HG02981 (cell line): ENCODE measurements around the gene TSNAX.
A peak's percentile ranks its signal among the peaks of the same experiment; 100 is the strongest.
"Not testable (repeated sequence)": the region's sequence is repeated elsewhere in the genome, so short reads cannot be mapped to it uniquely, and the experiment has no call there.

Experiments
- ATAC-seq: cut with Tn5 transposase; IDR thresholded peaks from one replicate; pipeline ENCODE4 v1.9.1; 2021; ENCODE audit warnings: mild to moderate bottlenecking, moderate library complexity; ENCODE audit not compliant: unreplicated experiment

The TSNAX gene

GRCh38 chr1:231561647-231562383 lies 33.3 kb downstream of the TSNAX start:
- ATAC-seq: no peak

- no peak for ATAC-seq
Observed at GRCh38 chr1:231563247-231563646, 34.8 kb downstream of the TSNAX start.

DNA sequence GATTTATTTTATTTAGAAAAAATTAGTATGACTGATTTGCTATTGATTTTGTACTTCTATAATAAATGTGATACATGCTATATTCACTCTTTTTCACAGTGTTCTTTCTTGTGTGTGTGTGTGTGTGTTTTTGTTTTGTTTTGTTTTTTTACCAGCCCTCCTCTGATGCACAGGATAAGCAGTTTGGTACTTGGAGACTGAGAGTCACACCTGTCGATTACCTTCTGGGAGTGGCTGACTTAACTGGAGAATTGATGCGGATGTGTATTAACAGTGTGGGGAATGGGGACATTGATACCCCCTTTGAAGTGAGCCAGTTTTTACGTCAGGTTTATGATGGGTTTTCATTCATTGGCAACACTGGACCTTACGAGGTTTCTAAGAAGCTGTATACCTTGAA lies 35.9 kb downstream of the TSNAX start:
- ATAC-seq: no peak

GRCh38 chr1:231566496-231566895 lies 38.0 kb downstream of the TSNAX start:
- no peak for ATAC-seq

DNA sequence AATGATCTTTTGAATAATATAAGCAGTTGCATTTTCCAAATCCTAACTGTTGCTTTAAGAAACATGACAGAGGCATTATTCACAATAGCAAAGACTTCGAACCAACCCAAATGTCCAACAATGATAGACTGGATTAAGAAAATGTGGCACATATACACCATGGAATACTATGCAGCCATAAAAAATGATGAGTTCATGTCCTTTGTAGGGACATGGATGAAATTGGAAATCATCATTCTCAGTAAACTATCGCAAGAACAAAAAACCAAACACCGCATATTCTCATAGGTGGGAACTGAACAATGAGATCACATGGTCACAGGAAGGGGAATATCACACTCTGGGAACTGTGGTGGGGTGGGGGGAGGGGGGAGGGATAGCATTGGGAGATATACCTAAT lies 41.8 kb downstream of the TSNAX start:
- ATAC-seq: not testable (repeated sequence)

DNA sequence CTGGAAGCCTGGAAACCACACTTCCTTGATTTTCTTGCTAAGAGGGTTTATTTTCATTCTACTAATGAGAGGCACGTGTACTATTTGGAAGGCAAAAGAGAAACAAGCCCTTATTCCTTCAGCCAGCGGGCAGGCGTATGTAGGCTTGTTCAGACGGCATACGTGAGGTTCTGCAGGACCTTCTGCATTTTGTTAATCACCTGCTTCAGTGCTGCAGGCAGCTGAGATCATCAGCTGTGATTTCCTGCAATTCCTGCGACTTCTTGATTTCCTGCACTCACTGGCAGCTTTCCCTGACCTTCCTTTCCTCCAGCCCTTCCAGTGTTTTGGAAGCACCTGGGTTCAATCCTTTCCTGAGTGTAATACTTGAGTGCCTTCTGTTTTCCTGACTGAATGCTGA lies 43.4 kb downstream of the TSNAX start:
- no peak for ATAC-seq

- no peak for ATAC-seq
Observed at GRCh38 chr1:231575472-231575871, 47.0 kb downstream of the TSNAX start.

- ATAC-seq: no peak
Observed at GRCh38 chr1:231576804-231577718, 48.6 kb downstream of the TSNAX start.

- no peak for ATAC-seq
Observed at GRCh38 chr1:231580874-231581273, 52.4 kb downstream of the TSNAX start.

GRCh38 chr1:231581859-231582258 lies 53.4 kb downstream of the TSNAX start:
- no peak for ATAC-seq

GRCh38 chr1:231583376-231583775 lies 54.9 kb downstream of the TSNAX start:
- no peak for ATAC-seq

- no peak for ATAC-seq
Observed at GRCh38 chr1:231584117-231584516, 55.6 kb downstream of the TSNAX start.

DNA sequence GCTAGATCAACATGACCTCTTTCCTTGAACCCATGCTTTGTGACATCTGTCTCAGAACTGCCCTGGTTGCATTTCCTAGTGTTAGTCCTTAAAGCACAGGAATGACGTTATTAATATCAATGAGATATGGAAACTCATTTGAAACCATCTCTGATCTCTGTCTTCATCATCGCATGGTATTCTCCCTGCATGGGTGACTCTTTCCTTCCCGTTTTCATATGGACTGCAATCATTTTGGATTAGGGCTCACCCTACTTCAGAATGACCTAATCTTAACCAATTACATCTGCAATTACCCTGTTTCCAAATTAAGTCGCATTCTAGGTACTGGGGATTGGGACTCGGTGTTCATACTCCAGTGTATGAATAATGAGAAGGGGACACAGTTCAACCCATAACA lies 56.5 kb downstream of the TSNAX start:
- no peak for ATAC-seq

- ATAC-seq: peak; percentile 69
Observed at GRCh38 chr1:231590453-231591198, 62.2 kb downstream of the TSNAX start.

DNA sequence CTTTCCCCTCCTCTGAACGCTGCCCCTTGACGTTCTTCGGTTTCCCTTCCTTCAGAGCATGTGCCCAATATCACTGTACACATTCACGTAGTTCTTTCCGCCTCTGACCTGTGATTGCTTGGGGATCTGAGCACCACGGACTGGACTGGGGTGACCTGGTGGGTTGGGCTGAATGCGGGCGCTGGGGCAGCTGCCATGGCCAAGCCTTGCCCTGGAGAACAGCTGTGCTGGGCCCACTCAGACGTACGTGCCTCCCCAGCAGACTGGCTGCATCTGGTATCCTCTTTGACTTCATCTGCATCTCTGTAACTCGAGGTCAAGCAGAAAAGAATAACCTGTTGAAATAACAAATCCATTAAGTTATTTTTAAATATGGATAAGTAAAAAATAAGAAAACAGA lies 63.0 kb downstream of the TSNAX start:
- no peak for ATAC-seq

- no peak for ATAC-seq
Observed at GRCh38 chr1:231592809-231593208, 64.3 kb downstream of the TSNAX start.

DNA sequence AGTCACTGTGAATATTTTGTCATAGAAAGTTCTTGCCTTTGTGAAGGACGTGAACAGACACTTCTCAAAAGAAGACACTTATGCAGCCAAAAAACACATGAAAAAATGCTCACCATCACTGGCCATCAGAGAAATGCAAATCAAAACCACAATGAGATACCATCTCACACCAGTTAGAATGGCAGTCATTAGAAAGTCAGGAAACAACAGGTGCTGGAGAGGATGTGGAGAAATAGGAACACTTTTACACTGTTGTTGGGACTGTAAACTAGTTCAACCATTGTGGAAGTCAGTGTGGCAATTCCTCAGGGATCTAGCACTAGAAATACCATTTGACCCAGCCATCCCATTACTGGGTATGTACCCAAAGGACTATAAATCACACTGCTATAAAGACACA lies 64.8 kb downstream of the TSNAX start:
- not testable (repeated sequence) for ATAC-seq

DNA sequence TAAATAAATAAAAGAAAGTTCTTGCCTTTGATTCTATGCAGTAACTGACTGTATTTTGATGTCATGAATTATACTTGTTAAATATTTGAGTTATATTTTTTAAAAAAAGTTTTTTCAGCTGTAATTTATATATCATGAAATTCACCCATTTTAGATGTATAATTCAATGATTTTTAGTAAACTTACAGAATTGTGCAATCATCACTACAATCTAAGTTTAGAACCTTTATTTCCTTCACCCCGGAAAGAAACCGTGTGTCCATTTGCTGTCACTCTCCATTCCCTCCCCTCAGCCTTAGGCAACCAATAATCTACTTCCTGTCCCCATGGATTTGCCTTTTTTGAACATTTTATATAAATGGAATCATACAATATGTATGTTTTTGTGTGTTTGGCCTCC lies 65.7 kb downstream of the TSNAX start:
- no peak for ATAC-seq

DNA sequence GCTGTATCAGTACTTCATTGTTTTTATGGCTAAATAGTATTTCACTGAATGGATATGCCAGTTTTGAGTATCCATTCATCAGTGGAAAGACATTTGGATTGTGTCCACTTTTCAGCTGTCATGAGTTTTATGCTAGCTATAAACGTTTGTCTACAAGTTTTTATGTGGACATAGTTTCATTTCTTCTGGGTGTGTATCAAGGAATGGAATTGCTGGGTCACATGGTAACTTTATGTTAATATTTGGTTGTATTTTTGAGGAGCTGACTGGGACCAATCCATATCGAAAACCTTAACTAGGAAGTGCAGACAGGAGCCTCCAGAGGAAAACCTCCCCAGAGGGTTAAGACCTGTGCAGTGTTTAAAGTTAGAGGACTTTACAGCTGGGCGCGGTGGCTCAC lies 66.3 kb downstream of the TSNAX start:
- no peak for ATAC-seq

- ATAC-seq: no peak
Observed at GRCh38 chr1:231596337-231596791, 67.9 kb downstream of the TSNAX start.

GRCh38 chr1:231597971-231598370 lies 69.5 kb downstream of the TSNAX start:
- no peak for ATAC-seq
